Lower leg skin (tissue), 4 donors: ENCODE measurements around the gene POLN. TPM values are rescaled to one million over a fixed set of nuclear protein-coding genes. Genes with fewer than 3 reads are reported as not detected.

ENCODE experiments used
- DNase-seq, 2 donors: peaks; one replicate each; pipeline ENCODE4 v3.0.0-alpha.2; 2019; ENCODE audit warnings: low spot score in 2 of 2
- H3K4me3 ChIP-seq: fragments of 200-600 bp; sonication (generic); 2 replicates; pipeline ENCODE4 v1.5.1; 2017; ENCODE audit warnings: mild to moderate bottlenecking, low read depth; ENCODE audit not compliant: poor library complexity, severe bottlenecking
- CTCF ChIP-seq, 3 donors: fragments of 450-650 bp; IDR thresholded peaks; one replicate each; pipeline ENCODE4 v1.5.1; 2016; ENCODE audit warnings: antibody characterized with exemption in 3 of 3, mild to moderate bottlenecking in 3 of 3, moderate library complexity in 2 of 3
- POLR2A ChIP-seq, 2 donors: fragments of 450-650 bp; IDR thresholded peaks; one replicate each; pipeline ENCODE4 v1.6.1; 2016 to 2017; ENCODE audit warnings: antibody characterized with exemption in 2 of 2, mild to moderate bottlenecking in 1 of 2, moderate library complexity in 1 of 2
- WGBS, 2 donors: methylation state at CpG; one replicate each; pipeline ENCODE4 v1.1.5; 2018; 5-methylcytosine and 5-hydroxymethylcytosine counted together
- intact Hi-C: fragments of 100-400 bp; cut with DNase I; formaldehyde crosslinking; loops from one replicate; pipeline ENCODE4 v1.15.0; 2023; ENCODE audit warnings: low total_unique reads
- total RNA-seq, 4 donors: library from RNA; depleted of rRNA; stranded (reverse); fragments of >200 nt; gene quantifications; one replicate each; pipeline ENCODE4 v1.1.0, GENCODE V29; 2016

Gene POLN
- total RNA-seq, 4 donors from 2014 or later, result 0.30 to 3.3 (median 0.89) TPM

GRCh38 chr4:2069161-2069971, 172.6 kb downstream of the POLN start:
- H3K4me3 ChIP-seq, result no peak overlapping the region
- intact Hi-C loops, result loop anchor here (10.0 kb wide), 1 partner anchor 1545 kb away; no protein-coding TSS in a partner anchor
- no peak for DNase-seq
- WGBS, 2 donors, result 79% methylated on average over 15 to 16 of the region's 17 CpGs
- TF ChIP-seq CTCF (IDR thresholded peaks at IDR 0.05), result no peak
- no peak for TF ChIP-seq POLR2A (IDR thresholded peaks at IDR 0.05)

- DNase-seq, result no peak
- intact Hi-C loops, result loop anchor here (10.0 kb wide), 1 partner anchor 1546 kb away; no protein-coding TSS in a partner anchor
- WGBS, 2 donors, result 72 to 88% methylated on average over 9 to 11 of the region's 11 CpGs
- TF ChIP-seq POLR2A (IDR thresholded peaks at IDR 0.05), result no peak
- TF ChIP-seq CTCF (IDR thresholded peaks at IDR 0.05), result no peak
- H3K4me3 ChIP-seq, result no peak overlapping the region
Observed at GRCh38 chr4:2068566-2068965, 173.4 kb downstream of the POLN start.

GRCh38 chr4:2068198-2068470, 173.8 kb downstream of the POLN start:
- no peak overlapping the region for H3K4me3 ChIP-seq
- intact Hi-C loops, result loop anchor here (10.0 kb wide), 1 partner anchor 1547 kb away; no protein-coding TSS in a partner anchor
- no peak for TF ChIP-seq CTCF (IDR thresholded peaks at IDR 0.05)
- TF ChIP-seq POLR2A (IDR thresholded peaks at IDR 0.05), result no peak
- WGBS, 2 donors, result 93 to 95% methylated on average over 13 of the region's 13 CpGs
- no peak for DNase-seq

GRCh38 chr4:2067446-2068197, 174.3 kb downstream of the POLN start:
- TF ChIP-seq POLR2A (IDR thresholded peaks at IDR 0.05) (no peak), CTCF (IDR thresholded peaks at IDR 0.05) (no peak)
- H3K4me3 ChIP-seq, result no peak overlapping the region
- WGBS, 2 donors, result 78 to 88% methylated on average over 17 to 23 of the region's 26 CpGs

GRCh38 chr4:2066571-2067445, 175.1 kb downstream of the POLN start:
- intact Hi-C loops, result loop anchor here (10.0 kb wide), 1 partner anchor 1548 kb away; no protein-coding TSS in a partner anchor
- DNase-seq, result no peak
- WGBS, 2 donors, result 59 to 76% methylated on average over 19 to 27 of the region's 29 CpGs
- no peak overlapping the region for H3K4me3 ChIP-seq
- TF ChIP-seq POLR2A (IDR thresholded peaks at IDR 0.05) (no peak), CTCF (IDR thresholded peaks at IDR 0.05) (no peak)

More at GRCh38 chr4:2067446-2068197, 174.3 kb downstream of the POLN start:
- no peak for DNase-seq
- intact Hi-C loops, result loop anchor here (10.0 kb wide), 1 partner anchor 1547 kb away; no protein-coding TSS in a partner anchor
